ENCODE data around the gene SH3BGRL3.
"Not testable (repeated sequence)": the region's sequence is repeated elsewhere in the genome, so short reads cannot be mapped to it uniquely, and the experiment has no call there.

Gene SH3BGRL3

GRCh38 chr1:26307966-26308899 is 28.3 kb downstream of the SH3BGRL3 start:
- DNase-seq (ENCODE audit: insufficient read length, low spot score); FAIRE-seq: not testable (repeated sequence)

GRCh38 chr1:26314501-26314900 is 34.6 kb downstream of the SH3BGRL3 start:
- FAIRE-seq (no peak), DNase-seq (ENCODE audit: insufficient read length, low spot score) (no peak)

DNA sequence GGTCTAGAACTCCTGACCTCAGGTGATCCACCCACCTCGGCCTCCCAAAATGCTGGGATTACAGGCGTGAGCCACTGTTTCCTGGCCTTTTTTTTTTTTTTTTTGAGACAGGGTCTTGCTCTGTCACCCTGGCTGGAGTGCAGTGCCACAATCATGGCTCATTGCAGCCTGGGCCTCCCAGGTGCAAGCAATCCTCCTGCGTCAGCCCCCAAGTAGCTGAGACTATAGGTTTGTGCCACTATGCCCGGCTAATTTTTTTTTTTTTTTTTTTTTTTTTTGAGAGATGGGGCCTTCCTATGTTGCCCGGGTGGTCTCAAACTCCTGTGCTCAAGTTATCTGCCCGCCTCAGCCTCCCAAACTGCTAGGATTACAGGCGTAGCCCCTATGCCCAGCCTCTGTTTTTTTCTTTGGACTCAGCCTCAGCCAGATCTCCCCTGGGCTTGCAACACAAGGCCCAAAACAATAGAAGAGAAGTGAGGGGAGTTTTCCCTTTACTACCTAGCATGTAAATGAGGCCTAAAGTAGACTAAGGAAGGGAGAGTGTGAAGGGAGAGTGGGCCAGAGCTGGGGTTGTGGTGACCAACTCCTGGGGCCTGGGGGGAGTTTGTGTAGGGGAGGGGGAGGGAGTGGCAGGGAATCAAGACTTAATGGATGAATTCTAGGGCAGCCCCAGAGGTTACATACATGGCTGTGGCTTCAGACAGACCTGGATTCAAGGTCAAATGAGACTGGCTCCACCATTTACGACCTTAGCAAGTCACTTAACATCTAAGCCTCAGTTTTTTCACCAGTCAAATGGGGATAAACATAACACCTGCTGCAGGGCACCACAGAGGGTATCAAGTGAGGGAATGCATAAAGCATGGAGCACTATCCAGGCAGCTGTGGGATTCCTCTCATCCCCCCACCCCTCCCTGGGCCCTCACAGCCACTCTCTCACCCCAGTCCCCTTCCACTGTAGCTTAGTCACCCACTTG is 36.3 kb downstream of the SH3BGRL3 start:
- FAIRE-seq, result no peak
- DNase-seq (ENCODE audit: insufficient read length, low spot score), result no peak

GRCh38 chr1:26317146-26317545 is 37.3 kb downstream of the SH3BGRL3 start:
- FAIRE-seq (no peak), DNase-seq (ENCODE audit: insufficient read length, low spot score) (no peak)

DNA sequence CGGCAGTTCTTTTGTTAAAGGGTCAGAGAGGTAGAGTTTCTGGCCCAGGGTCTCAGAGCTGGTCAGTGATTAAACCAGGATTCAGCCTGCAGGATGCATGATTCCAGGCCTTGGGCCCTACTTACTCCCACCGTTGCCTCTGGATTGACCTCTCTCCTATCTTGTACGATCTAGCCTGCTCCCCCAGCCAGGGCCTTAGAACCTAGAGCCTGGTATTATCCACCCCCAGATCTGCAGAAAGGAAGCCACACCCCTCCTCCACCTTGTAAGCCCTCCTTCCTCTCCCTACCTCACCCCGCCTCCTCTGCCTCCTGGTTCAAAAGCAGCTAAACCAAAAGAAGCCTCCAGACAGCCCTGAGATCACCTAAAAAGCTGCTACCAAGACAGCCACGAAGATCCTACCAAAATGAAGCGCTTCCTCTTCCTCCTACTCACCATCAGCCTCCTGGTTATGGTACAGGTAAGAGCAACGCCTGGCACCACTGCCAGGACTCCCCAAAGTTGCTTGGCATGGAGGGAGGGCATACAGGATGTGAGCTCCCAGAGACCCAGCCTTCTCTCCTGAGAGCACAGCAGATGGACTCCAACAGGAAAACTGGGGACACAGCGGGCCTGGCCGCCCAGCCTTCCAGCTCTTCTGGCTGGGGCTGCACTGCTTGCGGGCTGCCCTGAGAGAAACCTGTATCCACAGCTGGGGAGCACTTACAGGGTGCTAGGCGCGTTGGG is 37.9 kb downstream of the SH3BGRL3 start, which contains the start of gene CD52:
Gene CD52 (plus strand): TSS at position 347 of the 726 bp plus-strand sequence. CDS start 60 bp downstream, at position 407.
- DNase-seq (ENCODE audit: insufficient read length, low spot score) (no peak), FAIRE-seq (no peak)

GRCh38 chr1:26318338-26319064 is 38.6 kb downstream of the SH3BGRL3 start:
- no peak for DNase-seq (ENCODE audit: insufficient read length, low spot score)
- no peak for FAIRE-seq

- no peak for DNase-seq (ENCODE audit: insufficient read length, low spot score)
- FAIRE-seq, result no peak
Measured at GRCh38 chr1:26320896-26321295, 41.0 kb downstream of the SH3BGRL3 start.

- FAIRE-seq, result peak; percentile 74
- peak; percentile 84 for DNase-seq (ENCODE audit: insufficient read length, low spot score)
Measured at GRCh38 chr1:26321315-26322041, 41.6 kb downstream of the SH3BGRL3 start.

GRCh38 chr1:26322042-26322331 is 42.1 kb downstream of the SH3BGRL3 start:
- DNase-seq (ENCODE audit: insufficient read length, low spot score) (no peak), FAIRE-seq (no peak)

GRCh38 chr1:26323382-26323781 is 43.5 kb downstream of the SH3BGRL3 start:
- FAIRE-seq, result no peak
- no peak for DNase-seq (ENCODE audit: insufficient read length, low spot score)

GRCh38 chr1:26324550-26324949 is 44.7 kb downstream of the SH3BGRL3 start:
- FAIRE-seq, result no peak
- DNase-seq (ENCODE audit: insufficient read length, low spot score), result no peak

DNA sequence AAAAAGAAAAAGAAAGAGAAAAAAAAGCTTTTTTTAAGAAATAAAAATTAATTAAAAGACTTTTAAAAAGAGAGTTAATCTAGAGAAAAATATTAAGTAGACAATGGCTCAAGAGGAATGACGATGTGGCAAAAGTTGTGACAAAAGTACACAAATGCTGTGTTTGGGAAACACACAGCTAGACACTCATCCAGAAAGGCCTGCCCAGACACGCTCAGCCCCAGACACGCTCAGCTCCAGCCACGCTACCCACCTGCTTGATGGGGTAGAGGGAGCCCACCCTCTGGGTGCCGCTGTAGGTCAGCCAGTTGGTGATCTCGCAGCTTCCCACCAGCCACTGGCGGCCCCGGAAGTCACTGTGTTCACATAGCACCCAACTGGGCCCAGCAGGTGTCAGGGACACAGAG is 48.1 kb downstream of the SH3BGRL3 start:
- FAIRE-seq, result no peak

GRCh38 chr1:26328597-26328996 is 48.7 kb downstream of the SH3BGRL3 start:
- DNase-seq (ENCODE audit: insufficient read length, low spot score) (no peak), FAIRE-seq (no peak)

More for the DNA sequence above, 48.1 kb downstream of the SH3BGRL3 start:
- DNase-seq (ENCODE audit: insufficient read length, low spot score), result no peak

DNA sequence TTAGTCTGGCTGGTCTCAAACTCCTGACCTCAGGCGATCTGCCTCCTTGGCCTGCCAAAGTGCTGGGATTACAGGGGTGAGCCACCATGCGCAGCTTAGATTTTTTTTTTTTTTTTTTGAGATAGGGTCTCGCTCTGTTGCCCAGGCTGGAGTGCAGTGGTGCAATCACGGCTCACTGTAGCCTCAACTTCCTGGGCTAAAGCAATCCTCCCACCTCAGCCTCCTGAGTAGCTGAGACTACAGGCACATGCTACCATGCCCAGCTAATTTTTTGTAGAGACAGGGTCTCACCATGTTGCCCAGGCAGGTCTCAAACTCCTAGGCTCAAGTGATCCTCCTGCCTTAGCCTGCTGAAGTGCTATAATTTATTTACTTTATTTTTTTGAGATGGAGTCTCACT is 49.5 kb downstream of the SH3BGRL3 start:
- not testable (repeated sequence) for FAIRE-seq; DNase-seq (ENCODE audit: insufficient read length, low spot score)

DNA sequence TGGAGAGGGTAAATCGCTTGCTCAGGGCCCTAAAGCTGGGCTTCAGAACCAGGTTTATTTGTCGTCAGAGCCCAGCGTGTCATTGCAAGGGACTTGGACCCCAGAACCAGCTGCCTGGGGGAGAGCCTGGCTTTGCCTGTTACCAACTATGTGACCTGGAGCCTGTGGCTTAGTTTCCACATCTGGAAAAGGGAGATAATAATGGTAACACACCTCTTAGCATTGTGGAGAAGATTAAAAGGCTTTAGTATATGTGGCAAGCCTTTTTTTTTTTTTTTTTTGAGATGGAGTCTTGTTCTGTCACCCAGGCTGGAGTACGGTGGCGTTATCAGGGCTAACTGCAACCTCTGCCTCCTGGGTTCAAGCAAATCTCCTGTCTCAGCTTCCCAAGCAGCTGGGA is 50.4 kb downstream of the SH3BGRL3 start:
- DNase-seq (ENCODE audit: insufficient read length, low spot score) (no peak), FAIRE-seq (no peak)

Measured in HTR-8/SVneo (cell line).